ENCODE measurements around the gene SPDYE6. TPM values are rescaled to one million over a fixed set of nuclear protein-coding genes. Genes with fewer than 3 reads are reported as not detected.

The SPDYE6 gene
- total RNA-seq, 1 experiment from 2014 or later, result not detected

DNA sequence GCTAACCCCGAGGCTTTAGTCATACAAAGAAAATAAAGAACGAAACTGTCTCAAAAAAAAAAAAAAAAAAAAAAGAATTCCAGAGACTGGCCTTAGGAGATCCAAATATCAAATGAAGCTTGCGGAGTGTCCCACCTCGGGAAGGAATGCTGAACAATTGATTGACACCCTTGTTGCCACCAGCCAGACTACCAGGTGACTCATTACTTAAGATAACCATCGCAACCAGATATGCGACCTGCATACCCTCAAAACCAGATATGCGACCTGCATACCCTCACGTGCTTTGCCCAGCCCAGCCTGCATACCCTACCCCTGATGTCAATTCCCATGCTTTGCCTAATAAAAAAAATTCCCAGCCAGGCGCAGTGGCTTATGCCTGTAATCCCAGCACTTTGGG, 37.2 kb upstream of the SPDYE6 start:
- ChIA-PET CTCF (interaction anchor here (0.7 to 3.8 kb wide), 3 partner anchors 15 to 455 kb away, joined by 3 to 38 read pairs (median 3); no protein-coding TSS in a partner anchor), POLR2A (no interaction called here)
- H3K4me3 Mint-ChIP-seq (ENCODE audit: unreplicated experiment), result no peak overlapping the region
- H3K9me3 Mint-ChIP-seq (ENCODE audit: unreplicated experiment), result no peaks in the 10 kb centered on the region
- DNase-seq (ENCODE audit: unreplicated experiment), result no peak
- intact Hi-C loops (cut with micrococcal nuclease), result no loop called here
- no TSS peak for BruUV-seq (replicated peaks)
- no peak for TF ChIP-seq CTCF (IDR thresholded peaks at IDR 0.05; ENCODE audit: unreplicated experiment)
- peaks cover 40% of the 10 kb centered on the region for H3K36me3 Mint-ChIP-seq (ENCODE audit: insufficient read depth, unreplicated experiment)
- H3K27ac Mint-ChIP-seq (ENCODE audit: low read depth, unreplicated experiment), result no peak overlapping the region
- no peaks in the 10 kb centered on the region for H3K27me3 Mint-ChIP-seq (ENCODE audit: insufficient read depth, unreplicated experiment)
- peaks cover 9% of the 10 kb centered on the region for H3K4me1 Mint-ChIP-seq (ENCODE audit: insufficient read depth, unreplicated experiment)

DNA sequence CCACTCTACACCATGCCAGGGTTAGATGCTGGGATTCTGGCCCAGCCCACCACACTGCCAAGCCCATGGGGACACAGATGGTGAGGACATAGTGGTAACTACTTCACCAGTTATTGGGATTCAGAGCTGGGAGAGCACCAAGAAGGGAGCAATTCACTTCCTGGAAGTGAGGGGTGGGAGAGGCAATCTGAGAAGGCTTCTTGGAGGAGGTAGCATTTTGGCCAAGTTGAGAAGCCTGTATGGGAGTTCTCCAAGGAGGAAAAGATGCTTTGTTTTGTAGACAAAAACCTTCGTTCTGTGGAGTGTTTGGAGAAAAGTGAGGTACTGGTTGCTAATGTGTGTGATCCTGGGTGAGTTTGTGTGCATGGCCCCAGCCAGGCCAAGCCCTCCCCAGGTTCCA, 36.1 kb upstream of the SPDYE6 start:
- ChIA-PET CTCF (interaction anchor here (1.1 to 3.8 kb wide), 5 partner anchors 12 to 113 kb away, joined by 3 to 38 read pairs (median 4); partner anchors contain the start of gene SH2B2), POLR2A (no interaction called here)
- Mint-ChIP-seq H3K9me3 (ENCODE audit: unreplicated experiment) (no peaks in the 10 kb centered on the region), H3K4me3 (ENCODE audit: unreplicated experiment) (no peak overlapping the region), H3K27me3 (ENCODE audit: insufficient read depth, unreplicated experiment) (no peaks in the 10 kb centered on the region), H3K4me1 (ENCODE audit: insufficient read depth, unreplicated experiment) (peaks cover 4% of the 10 kb centered on the region), H3K27ac (ENCODE audit: low read depth, unreplicated experiment) (no peak overlapping the region), H3K36me3 (ENCODE audit: insufficient read depth, unreplicated experiment) (peaks cover 33% of the 10 kb centered on the region)
- DNase-seq (ENCODE audit: unreplicated experiment), result no peak
- no TSS peak for BruUV-seq (replicated peaks)
- intact Hi-C loops (cut with micrococcal nuclease), result no loop called here
- no peak for TF ChIP-seq CTCF (IDR thresholded peaks at IDR 0.05; ENCODE audit: unreplicated experiment)

DNA sequence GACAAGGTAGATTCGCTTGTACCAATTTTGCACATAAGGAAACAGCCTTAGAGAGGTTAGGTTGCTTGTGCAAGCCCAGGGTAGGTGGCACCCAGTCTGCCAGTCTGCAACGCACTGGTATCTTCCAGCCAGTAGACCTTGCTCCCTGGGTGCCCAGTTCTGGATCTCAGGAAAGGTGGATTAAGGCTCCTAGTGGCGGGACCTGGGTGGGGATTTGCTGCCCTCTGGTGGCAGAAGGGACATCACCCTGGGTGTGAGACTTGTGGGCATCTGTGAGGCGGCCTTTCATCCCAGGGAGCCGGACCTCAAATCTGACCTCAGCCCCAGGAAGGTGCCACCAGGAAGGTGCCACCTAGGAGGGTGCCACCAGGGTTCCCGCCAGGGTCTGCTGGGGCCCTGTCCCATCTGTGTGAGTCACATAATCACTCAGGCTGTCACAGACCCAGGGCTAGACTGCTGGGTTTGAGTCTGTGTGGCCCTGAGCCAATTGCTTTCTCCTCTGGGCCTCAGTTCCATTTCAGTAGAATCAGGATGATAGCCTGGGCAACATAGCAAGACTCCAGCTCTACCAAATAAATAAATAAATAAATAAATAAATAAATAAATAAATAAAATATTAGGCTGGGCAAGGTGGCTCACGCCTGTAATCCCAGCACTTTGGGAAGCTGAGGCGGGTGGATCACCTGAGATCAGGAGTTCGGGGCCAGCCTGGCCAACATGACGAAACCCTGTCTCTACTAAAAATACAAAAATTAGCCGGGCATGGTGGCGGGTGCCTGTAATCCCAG, 34.6 kb upstream of the SPDYE6 start:
- Mint-ChIP-seq H3K4me1 (ENCODE audit: insufficient read depth, unreplicated experiment) (no peaks in the 10 kb centered on the region), H3K4me3 (ENCODE audit: unreplicated experiment) (no peak overlapping the region), H3K27me3 (ENCODE audit: insufficient read depth, unreplicated experiment) (no peaks in the 10 kb centered on the region), H3K27ac (ENCODE audit: low read depth, unreplicated experiment) (no peak overlapping the region), H3K36me3 (ENCODE audit: insufficient read depth, unreplicated experiment) (peaks cover 31% of the 10 kb centered on the region), H3K9me3 (ENCODE audit: unreplicated experiment) (no peaks in the 10 kb centered on the region)
- POLR2A ChIA-PET, result no interaction called here
- BruUV-seq (replicated peaks), result no TSS peak
- peak; percentile 87 for DNase-seq (ENCODE audit: unreplicated experiment)
- peak; percentile 91 for TF ChIP-seq CTCF (IDR thresholded peaks at IDR 0.05; ENCODE audit: unreplicated experiment)
- CTCF ChIA-PET, result interaction anchor here (0.6 to 3.8 kb wide), 12 partner anchors 10 to 120 kb away, joined by 3 to 38 read pairs (median 4); partner anchors contain the start of gene SH2B2
- intact Hi-C loops (cut with micrococcal nuclease), result loop anchor here (1.0 kb wide), 1 partner anchor 112 kb away; no protein-coding TSS in a partner anchor

DNA sequence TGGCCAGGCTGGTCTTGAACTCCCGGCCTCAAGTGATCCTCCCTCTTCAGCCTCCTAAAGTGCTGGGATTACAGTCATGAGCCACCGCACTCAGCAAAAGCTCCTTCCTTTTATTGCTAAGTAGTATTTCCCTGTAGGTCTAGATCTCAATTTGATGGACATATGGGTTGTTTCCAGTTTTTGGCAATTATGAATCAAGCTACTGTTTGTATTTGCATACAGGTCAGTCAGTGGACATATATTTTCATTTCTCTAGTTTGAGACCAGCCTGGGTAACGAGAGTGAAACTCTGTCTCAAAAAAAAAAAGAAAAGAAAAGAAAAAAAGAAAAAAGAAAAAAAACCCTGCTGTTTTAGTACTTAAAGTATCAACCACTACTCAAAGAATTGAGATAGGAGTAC, 33.6 kb upstream of the SPDYE6 start:
- ChIA-PET CTCF (interaction anchor here (0.7 to 1.1 kb wide), 2 partner anchors 10 to 858 kb away, joined by 3 read pairs; no protein-coding TSS in a partner anchor), POLR2A (interaction anchor here (0.6 kb wide), 1 partner anchor 267 kb away, joined by 3 read pairs; no protein-coding TSS in a partner anchor)
- no peaks in the 10 kb centered on the region for H3K27me3 Mint-ChIP-seq (ENCODE audit: insufficient read depth, unreplicated experiment)
- no peak for DNase-seq (ENCODE audit: unreplicated experiment)
- H3K27ac Mint-ChIP-seq (ENCODE audit: low read depth, unreplicated experiment), result no peak overlapping the region
- no peaks in the 10 kb centered on the region for H3K9me3 Mint-ChIP-seq (ENCODE audit: unreplicated experiment)
- no peak overlapping the region for H3K4me3 Mint-ChIP-seq (ENCODE audit: unreplicated experiment)
- H3K4me1 Mint-ChIP-seq (ENCODE audit: insufficient read depth, unreplicated experiment), result no peaks in the 10 kb centered on the region
- H3K36me3 Mint-ChIP-seq (ENCODE audit: insufficient read depth, unreplicated experiment), result peaks cover 31% of the 10 kb centered on the region
- intact Hi-C loops (cut with micrococcal nuclease), result loop anchor here (1.0 kb wide), 1 partner anchor 111 kb away; no protein-coding TSS in a partner anchor
- no TSS peak for BruUV-seq (replicated peaks)
- no peak for TF ChIP-seq CTCF (IDR thresholded peaks at IDR 0.05; ENCODE audit: unreplicated experiment)
